GM18520 (cell line): Measurements from ENCODE around the gene APCDD1L.
"Not testable (repeated sequence)": the region's sequence is repeated elsewhere in the genome, so short reads cannot be mapped to it uniquely, and the experiment has no call there.

Experiments
- ATAC-seq: cut with Tn5 transposase; IDR thresholded peaks from one replicate; pipeline ENCODE4 v1.9.1; 2021; ENCODE audit not compliant: unreplicated experiment

Gene APCDD1L

GRCh38 chr20:58518387-58518786 is 3.2 kb upstream of the APCDD1L start:
- no peak for ATAC-seq

- ATAC-seq, result no peak
Measured at GRCh38 chr20:58514321-58515232, 622 bp downstream of the APCDD1L start.

GRCh38 chr20:58513580-58514285 is 1.5 kb downstream of the APCDD1L start:
- ATAC-seq, result no peak

- no peak for ATAC-seq
Measured at GRCh38 chr20:58512808-58513552, 2.2 kb downstream of the APCDD1L start.

- ATAC-seq, result no peak
Measured at GRCh38 chr20:58511861-58512260, 3.3 kb downstream of the APCDD1L start.

- ATAC-seq, result no peak
Measured at GRCh38 chr20:58511364-58511763, 3.8 kb downstream of the APCDD1L start.

GRCh38 chr20:58510921-58511320 is 4.3 kb downstream of the APCDD1L start:
- no peak for ATAC-seq

GRCh38 chr20:58508762-58509395 is 6.3 kb downstream of the APCDD1L start:
- no peak for ATAC-seq

- ATAC-seq, result not testable (repeated sequence)
Measured at GRCh38 chr20:58506999-58507398, 8.2 kb downstream of the APCDD1L start.

GRCh38 chr20:58504566-58504965 is 10.6 kb downstream of the APCDD1L start:
- no peak for ATAC-seq

GRCh38 chr20:58503668-58504067 is 11.5 kb downstream of the APCDD1L start:
- no peak for ATAC-seq

GRCh38 chr20:58500256-58500655 is 14.9 kb downstream of the APCDD1L start:
- ATAC-seq, result no peak

- no peak for ATAC-seq
Measured at GRCh38 chr20:58498470-58499068, 16.6 kb downstream of the APCDD1L start.

- no peak for ATAC-seq
Measured at GRCh38 chr20:58497724-58498469, 17.3 kb downstream of the APCDD1L start.

- ATAC-seq, result no peak
Measured at GRCh38 chr20:58497076-58497641, 18.0 kb downstream of the APCDD1L start.

- ATAC-seq, result no peak
Measured at GRCh38 chr20:58496429-58496769, 18.8 kb downstream of the APCDD1L start.

- no peak for ATAC-seq
Measured at GRCh38 chr20:58495623-58496428, 19.4 kb downstream of the APCDD1L start.

- ATAC-seq, result no peak
Measured at GRCh38 chr20:58494923-58495622, 20.1 kb downstream of the APCDD1L start.
